B cell (primary cell): ENCODE results near the gene BTF3L4. TPM values are rescaled to one million over a fixed set of nuclear protein-coding genes. Genes with fewer than 3 reads are reported as not detected.

Experiments used
- ATAC-seq: fragments of 200-7000 bp; cut with Tn5 transposase; one replicate; pipeline ENCODE4 v1.10.0; 2021; ENCODE audit warnings: low read depth, mild to moderate bottlenecking, moderate number of reproducible peaks, moderate library complexity
- CTCF ChIA-PET: fragments of 350-600 bp; sonication (Branson Sonifier 250); formaldehyde crosslinking; loops from one replicate; lab custom pipeline; 2021; ENCODE audit warnings: antibody characterized with exemption, inconsistent platforms; lab: Charles Lee
- POLR2A ChIA-PET: fragments of 350-600 bp; sonication (Branson Sonifier 250); formaldehyde crosslinking; loops from one replicate; lab custom pipeline; 2021; ENCODE audit warnings: antibody characterized with exemption; lab: Charles Lee
- DNase-seq: peaks from one replicate; pipeline ENCODE4 v3.0.0; 2013
- H2AFZ ChIP-seq: 2 replicates; pipeline ENCODE4 v1.6.1; 2012; ENCODE audit warnings: mild to moderate bottlenecking, low read depth, low read length; ENCODE audit not compliant: insufficient read depth, poor library complexity, severe bottlenecking
- H3K27ac ChIP-seq, 2 donors: 1 replicate in 1 of 2; 2 replicates in 1 of 2; pipeline ENCODE4 v1.5.1; 2012 to 2013; ENCODE audit warnings: low read length in 2 of 2, mild to moderate bottlenecking in 2 of 2, moderate library complexity in 1 of 2
- H3K27me3 ChIP-seq, 4 experiments: fragments of 200-600 bp in 1 of 4; sonication (generic) in 1 of 4; replicated peaks in 1 of 4; 1 replicate in 2 of 4; 2 replicates in 2 of 4; pipeline versions ENCODE4 v1.6.1 to v1.7.0; 2013 to 2016; ENCODE audit warnings: low read length in 3 of 4, mild to moderate bottlenecking in 2 of 4, mixed read lengths in 1 of 4, moderate library complexity in 1 of 4; ENCODE audit not compliant: insufficient read depth in 4 of 4, control insufficient read depth in 3 of 4; ENCODE audit errors: control extremely low read depth in 1 of 4
- H3K36me3 ChIP-seq, 2 experiments: replicated peaks in 1 of 2; 1 replicate in 1 of 2; 2 replicates in 1 of 2; pipeline versions ENCODE4 v1.6.1 to v1.7.1; 2013; ENCODE audit warnings: low read length in 1 of 2; ENCODE audit not compliant: insufficient read depth in 2 of 2, control insufficient read depth in 1 of 2; ENCODE audit errors: control extremely low read depth in 1 of 2, extremely low read depth in 1 of 2
- H3K4me1 ChIP-seq, 2 donors: fragments of 200-600 bp in 1 of 2; sonication (generic) in 1 of 2; 1 replicate in 1 of 2; 2 replicates in 1 of 2; pipeline versions ENCODE4 v1.5.1 to v1.6.1; 2013 to 2017; ENCODE audit warnings: low read length in 2 of 2; ENCODE audit not compliant: control insufficient read depth in 2 of 2, insufficient read depth in 2 of 2
- H3K4me2 ChIP-seq: replicated peaks from 2 replicates; pipeline ENCODE3; 2012; ENCODE audit warnings: mild to moderate bottlenecking, low read depth, low read length; ENCODE audit not compliant: poor library complexity, severe bottlenecking
- H3K4me3 ChIP-seq, 5 experiments: fragments of 200-600 bp in 1 of 5; sonication (generic) in 1 of 5; 1 replicate in 3 of 5; 2 replicates in 2 of 5; pipeline versions ENCODE4 v1.5.1 to v1.7.0; 2011 to 2016; ENCODE audit warnings: low read length in 4 of 5, mild to moderate bottlenecking in 4 of 5, low read depth in 2 of 5, control low read depth in 1 of 5, moderate library complexity in 1 of 5; ENCODE audit not compliant: insufficient read depth in 1 of 5; ENCODE audit errors: control extremely low read depth in 1 of 5, extremely low read depth in 1 of 5
- H3K79me2 ChIP-seq: fragments of 200-600 bp; sonication (generic); one replicate; pipeline ENCODE4 v1.6.0; 2016; ENCODE audit warnings: low read length; ENCODE audit not compliant: control insufficient read depth, insufficient read depth
- H3K9ac ChIP-seq: fragments of 200-600 bp; sonication (generic); 2 replicates; pipeline ENCODE4 v1.6.1; 2017; ENCODE audit warnings: mild to moderate bottlenecking, low read length, moderate library complexity
- H3K9me3 ChIP-seq, 3 donors: one replicate each; pipeline versions ENCODE4 v1.6.1 to v1.7.1; 2013; ENCODE audit warnings: low read length in 2 of 3; ENCODE audit not compliant: control insufficient read depth in 2 of 3, insufficient read depth in 1 of 3; ENCODE audit errors: control extremely low read depth in 1 of 3
- H4K20me1 ChIP-seq: 2 replicates; pipeline ENCODE4 v1.6.0; 2012; ENCODE audit warnings: mild to moderate bottlenecking, low read length; ENCODE audit not compliant: insufficient read depth, control insufficient read depth, poor library complexity, severe bottlenecking
- H3K27ac Mint-ChIP-seq: one replicate; pipeline ENCODE4 v1.8.0; 2021; ENCODE audit warnings: mixed read lengths
- H3K27me3 Mint-ChIP-seq: one replicate; pipeline ENCODE4 v1.8.0; 2021; ENCODE audit warnings: mixed read lengths
- H3K4me1 Mint-ChIP-seq: one replicate; pipeline ENCODE4 v1.8.0; 2021; ENCODE audit warnings: mixed read lengths
- H3K4me3 Mint-ChIP-seq: one replicate; pipeline ENCODE4 v1.8.0; 2021; ENCODE audit warnings: mixed read lengths
- H3K9me3 Mint-ChIP-seq: one replicate; pipeline ENCODE4 v1.8.0; 2022; ENCODE audit warnings: mixed read lengths; ENCODE audit not compliant: insufficient read depth
- EZH2 ChIP-seq: IDR thresholded peaks from 2 replicates; pipeline ENCODE4 v1.6.1; 2012; ENCODE audit warnings: borderline replicate concordance, low read depth, mild to moderate bottlenecking, moderate library complexity, low read length; ENCODE audit not compliant: insufficient read depth, poor library complexity, severe bottlenecking
- WGBS: methylation state at CpG from one replicate; pipeline ENCODE4 v1.1.5; 2013; ENCODE audit warnings: missing lambda C conversion rate; ENCODE audit not compliant: insufficient coverage; 5-methylcytosine and 5-hydroxymethylcytosine counted together
- intact Hi-C: fragments of 100-400 bp; cut with micrococcal nuclease; formaldehyde crosslinking; loops from one replicate; pipeline ENCODE4 v1.10.0; 2022
- polyA plus RNA-seq: library from polyadenylated mRNA; depleted of rRNA; stranded (reverse); fragments of >200 nt; gene quantifications from 2 replicates; pipeline ENCODE4 v1.2.3, GENCODE V29; 2012
- total RNA-seq, 2 donors: library from RNA; stranded (reverse); fragments of 120-200 nt in 1 of 2; gene quantifications; 1 replicate in 1 of 2; 2 replicates in 1 of 2; pipeline versions ENCODE4 v1.2.3 to v1.2.4, GENCODE V29; 2013 to 2022
- TF ChIP-seq, protein P1 (sequence below): fragments of 200-600 bp; IDR thresholded peaks from one replicate; pipeline ENCODE4 v1.8.0; 2022; ENCODE audit warnings: antibody characterized with exemption, mild to moderate bottlenecking

The BTF3L4 gene
- total and polyA plus RNA-seq, 2 donors (not counting 1 experiment from before 2014, with no cell fraction given) = 16.0 to 32.7 TPM

DNA sequence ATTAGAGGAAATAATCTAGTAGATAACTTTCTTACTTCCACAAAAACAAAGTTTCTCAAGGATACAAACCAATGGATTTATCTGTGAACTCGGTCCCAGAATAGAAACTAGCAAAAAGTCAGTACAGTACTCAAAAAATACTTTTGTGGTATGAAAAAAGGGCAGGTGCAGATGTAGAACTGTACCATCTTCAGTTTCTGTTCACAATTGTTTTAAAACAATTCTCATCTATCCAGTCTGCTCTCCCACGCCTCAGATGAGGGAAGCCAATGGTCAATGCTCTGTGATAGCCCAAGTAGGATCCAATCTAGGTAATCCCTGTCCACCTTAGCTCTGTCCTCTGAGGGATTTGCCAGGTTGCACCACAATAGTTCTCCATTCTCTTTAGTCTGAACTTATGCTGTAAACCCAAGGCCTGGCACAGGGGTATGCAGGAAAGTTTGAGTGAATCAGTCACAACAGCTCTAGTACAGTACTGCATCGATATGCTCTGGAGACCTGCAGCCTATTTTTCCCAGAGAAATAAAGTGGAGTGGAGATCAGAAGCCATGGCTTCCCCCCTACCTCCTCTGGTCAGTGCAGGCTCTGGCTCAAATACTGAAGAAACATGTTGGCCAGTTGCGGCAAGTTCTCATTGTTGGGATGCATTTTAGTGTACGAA lies 23.8 kb upstream of the BTF3L4 start:
- H3K36me3 ChIP-seq = peaks cover 0 to 5% of the 10 kb centered on the region in 2 experiments
- Mint-ChIP-seq H3K9me3 (no peaks in the 10 kb centered on the region), H3K27me3 (no peaks in the 10 kb centered on the region), H3K4me3 (peak overlapping the region; percentile 97), H3K4me1 (peaks cover 34% of the 10 kb centered on the region), H3K27ac (peak overlapping the region; percentile 96)
- ChIA-PET POLR2A (interaction anchor here (0.6 to 2.2 kb wide), 3 partner anchors 22 to 664 kb away, joined by 4 to 9 read pairs (median 5); partner anchors contain the start of gene TXNDC12), CTCF (no interaction called here)
- DNase-seq (no peak), ATAC-seq (no peak)
- intact Hi-C loops = no loop called here
- peaks cover 16 to 22% of the 10 kb centered on the region in 2 donors for H3K4me1 ChIP-seq
- H2AFZ ChIP-seq = peak overlapping the region; percentile 94
- 44% methylated on average over 3 of the region's 5 CpGs for WGBS
- H3K4me2 ChIP-seq = peak overlapping the region; percentile 91
- H3K9me3 ChIP-seq = no peaks in the 10 kb centered on the region
- no peak for TF ChIP-seq EZH2
- TF ChIP-seq, protein P1, sequence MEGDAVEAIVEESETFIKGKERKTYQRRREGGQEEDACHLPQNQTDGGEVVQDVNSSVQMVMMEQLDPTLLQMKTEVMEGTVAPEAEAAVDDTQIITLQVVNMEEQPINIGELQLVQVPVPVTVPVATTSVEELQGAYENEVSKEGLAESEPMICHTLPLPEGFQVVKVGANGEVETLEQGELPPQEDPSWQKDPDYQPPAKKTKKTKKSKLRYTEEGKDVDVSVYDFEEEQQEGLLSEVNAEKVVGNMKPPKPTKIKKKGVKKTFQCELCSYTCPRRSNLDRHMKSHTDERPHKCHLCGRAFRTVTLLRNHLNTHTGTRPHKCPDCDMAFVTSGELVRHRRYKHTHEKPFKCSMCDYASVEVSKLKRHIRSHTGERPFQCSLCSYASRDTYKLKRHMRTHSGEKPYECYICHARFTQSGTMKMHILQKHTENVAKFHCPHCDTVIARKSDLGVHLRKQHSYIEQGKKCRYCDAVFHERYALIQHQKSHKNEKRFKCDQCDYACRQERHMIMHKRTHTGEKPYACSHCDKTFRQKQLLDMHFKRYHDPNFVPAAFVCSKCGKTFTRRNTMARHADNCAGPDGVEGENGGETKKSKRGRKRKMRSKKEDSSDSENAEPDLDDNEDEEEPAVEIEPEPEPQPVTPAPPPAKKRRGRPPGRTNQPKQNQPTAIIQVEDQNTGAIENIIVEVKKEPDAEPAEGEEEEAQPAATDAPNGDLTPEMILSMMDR = no peak
- H3K4me3 ChIP-seq = peak overlapping the region; percentile 73 to 86 (median 83)
- H4K20me1 ChIP-seq = peaks cover 26% of the 10 kb centered on the region
- peaks cover 24% of the 10 kb centered on the region for H3K79me2 ChIP-seq
- peak overlapping the region; percentile 93 for H3K9ac ChIP-seq
- no peak overlapping the region for H3K27ac ChIP-seq
- no peaks in the 10 kb centered on the region for H3K27me3 ChIP-seq

DNA sequence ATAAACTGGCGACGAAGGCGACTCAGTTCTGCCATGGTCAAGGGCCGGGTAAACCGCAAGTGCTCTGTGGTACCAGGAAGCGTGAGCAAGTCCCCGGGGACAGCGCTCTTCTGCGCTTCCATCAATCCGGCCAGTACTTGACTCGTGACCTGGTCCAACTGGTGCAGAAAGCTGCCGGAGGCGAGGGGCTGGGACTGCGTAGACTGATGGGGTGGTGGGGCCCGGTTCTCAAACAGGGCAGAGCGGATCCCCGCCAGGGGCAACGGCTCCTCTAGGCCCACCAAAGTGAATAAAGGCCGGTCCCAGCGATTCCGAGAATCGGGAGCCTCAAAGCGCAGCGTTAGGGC lies 23.3 kb upstream of the BTF3L4 start:
- H3K4me2 ChIP-seq = peak overlapping the region; percentile 91
- peak overlapping the region; percentile 71 to 86 for H3K27ac ChIP-seq
- H3K4me1 Mint-ChIP-seq = peaks cover 34% of the 10 kb centered on the region
- H3K36me3 ChIP-seq = peaks cover 0 to 8% of the 10 kb centered on the region in 2 experiments
- no peaks in the 10 kb centered on the region for H3K27me3 ChIP-seq
- H3K4me3 ChIP-seq = peak overlapping the region; percentile 73 to 86 (median 83)
- H3K79me2 ChIP-seq = peaks cover 24% of the 10 kb centered on the region
- peak; percentile 38 for DNase-seq
- ChIA-PET POLR2A (interaction anchor here (0.6 to 2.2 kb wide), 3 partner anchors 21 to 664 kb away, joined by 4 to 9 read pairs (median 5); partner anchors contain the start of gene TXNDC12), CTCF (no interaction called here)
- ATAC-seq = peak; percentile 18
- 5% methylated on average over 24 of the region's 24 CpGs for WGBS
- intact Hi-C loops = loop anchor here (1.0 kb wide), 1 partner anchor 24 kb away; the partner anchor contains the start of gene BTF3L4
- no peaks in the 10 kb centered on the region for H3K9me3 Mint-ChIP-seq
- no peaks in the 10 kb centered on the region for H3K27me3 Mint-ChIP-seq
- H2AFZ ChIP-seq = peak overlapping the region; percentile 94
- peak overlapping the region; percentile 97 for H3K4me3 Mint-ChIP-seq
- no peaks in the 10 kb centered on the region for H3K9me3 ChIP-seq
- peaks cover 26% of the 10 kb centered on the region for H4K20me1 ChIP-seq
- H3K4me1 ChIP-seq = peaks cover 16 to 22% of the 10 kb centered on the region in 2 donors
- H3K9ac ChIP-seq = peak overlapping the region; percentile 93
- TF ChIP-seq EZH2 = no peak
- TF ChIP-seq, protein P1 = no peak
- H3K27ac Mint-ChIP-seq = peak overlapping the region; percentile 96
